GM19099 (cell line): Measurements from ENCODE around the gene FYN.

Source experiments
- POLR2A ChIP-seq: IDR thresholded peaks from 3 replicates; pipeline ENCODE4 v1.6.1; 2011; ENCODE audit warnings: low read depth; ENCODE audit not compliant: insufficient read length; ENCODE audit errors: extremely low read depth

Gene FYN

DNA sequence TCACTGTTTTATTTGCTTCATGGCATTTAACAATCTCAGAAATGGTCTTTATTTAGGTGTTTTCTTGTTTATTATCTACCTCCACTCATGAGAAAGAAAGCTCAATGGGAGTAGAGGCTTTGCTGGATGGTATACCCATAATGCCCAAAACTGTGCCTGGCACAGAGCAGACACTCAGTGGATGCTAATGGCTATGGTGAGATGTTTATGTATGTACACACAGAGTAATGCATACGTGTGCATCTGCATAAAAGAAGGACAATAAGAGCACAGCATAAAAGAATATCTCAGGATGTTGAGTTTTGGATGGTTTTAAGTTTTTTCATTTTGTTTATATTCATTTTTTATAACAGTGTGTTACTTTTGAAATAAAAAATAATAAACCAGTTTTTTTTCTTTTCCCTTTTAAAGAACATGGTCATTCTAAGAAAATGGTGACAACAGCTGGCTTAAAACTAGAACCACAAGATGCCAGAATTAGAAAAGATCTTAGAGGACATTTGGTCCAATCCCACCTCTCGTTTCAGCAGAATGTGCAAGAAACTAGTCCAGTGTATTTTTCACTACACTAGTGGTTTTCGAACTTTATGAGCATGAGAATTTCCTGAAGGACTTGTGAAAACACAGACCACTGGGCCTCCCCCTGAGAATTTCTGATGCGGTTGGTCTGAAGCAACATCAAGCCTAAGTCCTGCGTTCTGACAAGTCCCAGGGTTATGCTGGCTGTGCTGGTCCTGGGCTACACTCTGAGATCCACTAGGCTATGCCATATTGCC, 131.9 kb downstream of the FYN start:
- no peak for TF ChIP-seq POLR2A

DNA sequence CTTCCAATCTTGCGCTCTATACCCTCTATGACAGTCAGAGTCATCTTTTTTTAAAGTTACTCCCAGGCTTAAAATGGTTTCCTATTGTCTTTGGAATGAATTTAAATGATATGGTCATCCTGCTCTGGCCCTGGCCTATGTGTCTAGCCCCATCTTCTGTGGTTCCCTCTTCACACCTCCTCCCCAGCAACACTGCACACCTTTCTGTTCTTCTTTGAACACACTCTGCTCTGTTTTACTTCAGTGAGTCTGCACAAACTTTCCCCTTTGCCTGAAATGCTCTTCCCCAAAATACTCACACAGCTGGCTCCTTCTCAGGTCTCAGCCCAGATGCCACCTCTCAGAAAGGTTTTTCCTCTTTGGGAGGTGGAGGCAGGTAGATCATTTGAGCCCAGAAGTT, 132.7 kb downstream of the FYN start:
- no peak for TF ChIP-seq POLR2A

DNA sequence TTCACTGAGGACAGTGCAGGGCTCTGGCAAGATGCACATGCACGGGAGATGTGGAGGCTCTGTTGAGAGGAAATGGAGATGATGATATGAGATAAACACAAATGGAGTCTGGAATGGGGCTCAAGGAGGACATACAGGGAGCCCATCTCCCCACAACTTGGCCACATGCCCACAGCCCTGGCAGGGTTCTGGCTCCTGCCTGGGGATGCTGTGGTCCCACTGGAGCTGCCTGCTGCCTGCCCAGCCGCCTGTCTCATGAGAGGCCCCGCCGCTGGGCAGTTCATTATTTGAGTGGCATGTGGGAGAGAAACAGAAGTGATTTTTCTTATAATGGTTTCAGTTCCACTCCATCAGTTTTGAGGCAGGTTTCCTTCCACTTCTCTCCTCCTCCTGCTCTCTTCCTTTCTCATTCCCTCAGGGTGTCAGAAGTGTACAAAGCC, 134.0 kb downstream of the FYN start:
- no peak for TF ChIP-seq POLR2A

DNA sequence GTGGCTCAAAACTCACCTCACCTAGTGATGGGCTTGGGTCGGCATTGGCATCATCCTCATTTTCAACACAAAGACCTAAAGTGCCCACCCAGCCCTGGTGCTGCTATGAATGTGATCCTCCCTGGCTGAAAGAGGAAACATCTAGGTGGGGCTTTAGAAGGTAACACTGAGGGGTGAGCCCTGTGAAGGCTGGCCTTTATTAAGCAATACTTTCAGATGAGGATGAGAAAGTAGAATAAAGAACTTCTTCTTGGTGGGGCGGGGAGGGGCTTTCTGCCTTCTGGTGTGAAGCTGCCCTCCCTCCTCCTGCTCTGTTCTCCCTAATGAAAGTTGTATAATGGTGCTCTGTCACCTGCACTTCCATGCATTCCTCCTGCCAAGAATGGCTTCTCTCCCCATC, 134.6 kb downstream of the FYN start:
- no peak for TF ChIP-seq POLR2A

DNA sequence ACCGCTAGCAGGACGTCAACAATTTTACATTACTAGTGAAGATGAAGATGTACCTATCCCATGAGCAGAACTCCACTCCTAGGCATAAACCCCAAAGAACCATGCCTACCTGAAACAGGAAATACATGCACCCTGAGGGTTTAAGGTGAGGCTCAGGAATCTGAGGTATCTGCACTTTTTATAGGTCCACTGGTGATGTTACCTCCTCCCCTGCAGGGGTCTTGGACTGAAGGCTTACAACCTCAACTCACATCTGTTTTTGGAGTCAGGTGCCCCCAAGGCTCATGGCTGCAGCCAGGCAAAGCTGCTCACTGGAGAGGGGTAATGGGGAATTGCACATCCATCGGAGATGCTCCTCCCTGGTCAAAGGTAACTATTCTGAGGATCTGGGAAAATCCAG, 135.1 kb downstream of the FYN start:
- TF ChIP-seq POLR2A = no peak

DNA sequence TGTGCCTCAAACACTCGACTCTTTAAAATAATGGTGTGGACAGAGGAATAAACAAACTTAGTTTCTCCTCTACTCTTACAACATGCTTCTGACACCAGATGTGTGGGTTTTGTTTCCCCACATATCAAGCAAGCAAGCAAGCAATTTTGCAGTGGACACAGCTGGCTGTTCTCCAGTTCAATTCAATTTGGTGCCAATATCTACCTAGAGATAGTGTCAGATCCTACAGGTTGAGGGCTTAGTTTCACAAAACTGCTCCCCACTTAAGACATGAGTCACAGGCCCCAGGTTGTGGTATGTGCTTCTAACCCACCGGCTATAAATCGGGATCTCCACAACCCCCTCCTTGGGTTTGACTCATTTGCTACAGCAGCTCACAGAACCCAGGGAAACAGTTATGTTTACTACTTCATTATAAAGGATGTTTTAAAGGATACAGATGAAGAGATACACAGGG, 136.2 kb downstream of the FYN start:
- no peak for TF ChIP-seq POLR2A

GRCh38 chr6:111736005-111736608, 137.1 kb downstream of the FYN start:
- TF ChIP-seq POLR2A = no peak

- TF ChIP-seq POLR2A = no peak
These were observed 138.9 kb downstream of the FYN start for GRCh38 chr6:111734068-111735061.

DNA sequence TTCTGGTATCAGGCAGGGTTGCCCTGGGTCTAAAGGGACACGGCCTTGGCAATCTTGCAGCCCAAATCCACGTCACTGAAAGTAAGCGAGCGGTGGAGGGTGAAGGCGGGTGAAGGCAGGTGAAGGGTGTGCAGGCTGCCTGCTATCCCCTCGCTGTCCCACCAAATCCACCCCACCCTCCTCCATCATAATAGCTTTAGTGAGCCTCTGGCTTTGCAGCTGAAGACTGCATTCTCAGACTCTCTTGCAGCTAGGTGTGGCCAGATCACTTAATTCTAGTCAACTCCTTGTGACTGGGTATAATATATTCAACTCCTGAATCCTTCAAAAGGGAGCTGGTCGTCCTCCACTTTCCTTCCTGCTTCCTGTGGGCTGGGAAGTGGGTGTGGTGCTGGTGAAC, 140.9 kb downstream of the FYN start:
- TF ChIP-seq POLR2A = no peak

- TF ChIP-seq POLR2A = no peak
These were observed 141.6 kb downstream of the FYN start for GRCh38 chr6:111731456-111732195.

DNA sequence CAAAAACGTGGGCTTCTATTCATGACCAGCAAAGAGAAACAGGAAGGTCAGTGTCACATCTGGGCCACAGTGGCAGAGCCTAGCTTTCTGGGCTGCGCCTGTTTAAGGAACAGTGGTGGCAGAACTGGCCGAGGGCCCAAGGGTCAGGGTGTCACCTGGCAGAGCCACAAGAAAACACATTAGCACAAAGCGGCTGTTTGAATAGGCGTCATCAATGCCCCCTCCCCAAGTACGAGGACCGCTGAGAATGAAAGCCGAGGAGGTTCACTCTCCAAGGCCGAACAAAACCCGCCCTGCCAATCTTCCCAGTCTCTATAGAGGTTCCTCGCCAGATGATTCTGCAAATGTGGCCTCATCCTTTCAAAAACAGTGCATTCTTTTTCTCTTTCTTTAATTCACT, 142.4 kb downstream of the FYN start:
- no peak for TF ChIP-seq POLR2A

DNA sequence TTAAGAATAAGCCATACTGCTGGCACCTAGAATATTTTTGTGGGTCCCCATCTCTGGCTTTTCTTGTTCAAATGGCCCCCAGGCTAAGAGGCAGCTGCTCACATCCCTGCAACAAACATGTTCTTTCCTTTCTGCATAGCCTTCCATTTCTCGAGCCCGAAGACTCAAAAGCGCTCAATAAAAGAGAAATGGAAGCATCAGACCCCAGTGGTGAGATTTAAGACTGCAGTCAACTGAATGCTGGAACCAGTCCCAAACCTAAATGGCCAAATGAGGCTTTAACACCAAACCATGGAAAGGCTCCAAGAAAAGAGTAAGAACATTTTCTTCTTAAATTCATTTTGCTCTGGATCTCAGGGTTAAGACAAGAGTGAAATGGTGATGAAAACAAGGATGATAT, 145.4 kb downstream of the FYN start:
- no peak for TF ChIP-seq POLR2A

- no peak for TF ChIP-seq POLR2A
These were observed 146.2 kb downstream of the FYN start for GRCh38 chr6:111727041-111727440.

- no peak for TF ChIP-seq POLR2A
These were observed 147.7 kb downstream of the FYN start for GRCh38 chr6:111725446-111726112.

DNA sequence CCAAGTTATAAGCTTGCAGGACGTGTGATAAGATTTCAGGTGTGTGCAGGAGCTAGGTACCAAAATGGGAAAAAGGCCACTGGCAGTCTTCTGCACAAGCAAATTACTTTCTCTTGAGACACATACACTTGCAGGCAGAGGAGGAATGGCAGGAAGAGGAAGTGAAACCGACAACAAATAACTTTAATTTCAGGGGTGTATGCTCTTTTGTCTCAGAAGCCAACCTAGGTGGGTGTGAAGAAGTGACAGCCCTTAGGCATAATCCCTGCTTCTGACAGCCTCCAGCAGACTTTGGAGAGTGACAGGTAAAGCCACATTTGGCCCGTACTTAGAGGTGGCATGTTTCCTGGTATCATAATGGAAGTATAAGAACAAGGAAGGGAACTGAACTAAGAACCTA, 148.7 kb downstream of the FYN start:
- TF ChIP-seq POLR2A = no peak

DNA sequence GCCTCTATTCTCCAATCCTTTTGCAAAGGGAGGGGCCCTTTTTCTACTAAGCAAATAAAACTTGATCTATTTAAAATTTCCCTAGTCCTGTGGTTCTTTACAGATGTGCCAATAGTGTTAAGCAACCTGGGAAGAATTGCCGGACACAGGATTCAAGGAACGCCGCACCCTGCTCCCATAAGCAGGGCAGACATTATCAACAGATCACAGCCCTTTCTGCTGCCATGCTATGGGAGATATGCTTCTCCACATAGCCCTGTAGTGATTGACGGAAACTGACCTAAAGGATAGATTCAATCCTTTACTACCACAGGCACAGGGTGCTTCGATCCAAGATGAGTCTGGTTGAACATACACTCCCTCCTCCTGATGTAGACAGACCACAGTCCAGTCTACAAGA, 149.2 kb downstream of the FYN start:
- no peak for TF ChIP-seq POLR2A
